Suprapubic skin (tissue), 3 donors: ENCODE data around the gene FAM3B.

Experiments
- POLR2AphosphoS5 ChIP-seq, 3 donors: sonication (generic); formaldehyde crosslinking; IDR thresholded peaks; one replicate each; pipeline ENCODE4 v1.6.1; 2017; ENCODE audit warnings: antibody characterized with exemption in 3 of 3
- TF ChIP-seq, protein P1 (sequence below), 2 donors: fragments of 200-600 bp in 1 of 2; fragments of 450-650 bp in 1 of 2; sonication (generic) in 1 of 2; IDR thresholded peaks; one replicate each; pipeline ENCODE4 v1.5.1; 2016 to 2019; ENCODE audit warnings: antibody characterized with exemption in 2 of 2, mild to moderate bottlenecking in 1 of 2, moderate library complexity in 1 of 2

DNA sequence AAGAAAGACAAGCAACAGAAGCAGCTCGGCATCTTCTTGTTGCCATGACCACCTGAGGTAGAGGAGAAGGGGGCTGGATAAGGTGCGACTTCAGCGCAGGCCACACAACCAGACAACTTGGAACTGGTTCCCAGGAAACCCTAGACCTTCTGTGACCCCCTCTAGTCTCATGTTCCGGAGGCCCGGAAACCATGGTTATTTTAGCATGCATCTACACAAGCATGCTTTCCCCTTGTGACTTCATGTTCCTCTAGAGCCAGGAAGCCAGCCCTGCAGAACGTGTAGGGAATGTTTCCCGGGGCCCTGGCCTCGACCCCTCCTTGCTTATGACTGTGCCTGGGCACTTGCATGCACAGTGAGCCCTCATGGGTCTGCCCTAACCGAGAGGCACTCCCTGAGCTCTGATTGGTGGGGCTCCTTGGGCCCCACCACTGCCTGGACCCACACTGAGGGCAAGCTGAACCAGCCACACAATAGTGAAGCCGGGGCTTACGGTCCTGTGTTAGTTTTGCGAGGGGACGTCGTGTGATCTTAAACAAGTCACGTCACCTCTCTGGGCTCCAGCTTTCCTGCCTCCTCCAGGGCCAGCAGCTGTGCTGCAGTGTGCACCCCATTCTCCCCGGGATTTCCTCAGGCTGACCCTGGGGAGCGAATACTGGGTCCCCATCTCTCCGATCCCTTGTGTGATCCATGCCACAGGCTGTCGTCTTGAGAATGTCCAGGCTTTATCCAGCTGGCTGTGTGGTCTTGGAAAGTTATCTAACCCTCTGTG is 33.2 kb downstream of the FAM3B start:
- TF ChIP-seq, protein P1, sequence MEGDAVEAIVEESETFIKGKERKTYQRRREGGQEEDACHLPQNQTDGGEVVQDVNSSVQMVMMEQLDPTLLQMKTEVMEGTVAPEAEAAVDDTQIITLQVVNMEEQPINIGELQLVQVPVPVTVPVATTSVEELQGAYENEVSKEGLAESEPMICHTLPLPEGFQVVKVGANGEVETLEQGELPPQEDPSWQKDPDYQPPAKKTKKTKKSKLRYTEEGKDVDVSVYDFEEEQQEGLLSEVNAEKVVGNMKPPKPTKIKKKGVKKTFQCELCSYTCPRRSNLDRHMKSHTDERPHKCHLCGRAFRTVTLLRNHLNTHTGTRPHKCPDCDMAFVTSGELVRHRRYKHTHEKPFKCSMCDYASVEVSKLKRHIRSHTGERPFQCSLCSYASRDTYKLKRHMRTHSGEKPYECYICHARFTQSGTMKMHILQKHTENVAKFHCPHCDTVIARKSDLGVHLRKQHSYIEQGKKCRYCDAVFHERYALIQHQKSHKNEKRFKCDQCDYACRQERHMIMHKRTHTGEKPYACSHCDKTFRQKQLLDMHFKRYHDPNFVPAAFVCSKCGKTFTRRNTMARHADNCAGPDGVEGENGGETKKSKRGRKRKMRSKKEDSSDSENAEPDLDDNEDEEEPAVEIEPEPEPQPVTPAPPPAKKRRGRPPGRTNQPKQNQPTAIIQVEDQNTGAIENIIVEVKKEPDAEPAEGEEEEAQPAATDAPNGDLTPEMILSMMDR (IDR thresholded peaks at IDR 0.05), result no peak
- no peak for TF ChIP-seq POLR2AphosphoS5 (IDR thresholded peaks at IDR 0.05)
